Measurements from ENCODE around the gene PEA15. TPM values are rescaled to one million over a fixed set of nuclear protein-coding genes. Genes with fewer than 3 reads are reported as not detected.

PEA15 gene
- total and polyA plus RNA-seq, 2 of the 8 experiments (the other 6 are each of a cell fraction or from before 2014, with no cell fraction given), result 71.3 to 75.1 TPM

GRCh38 chr1:160255781-160256300, 50.7 kb downstream of the PEA15 start:
- Histone ChIP-seq H3K4ac (replicated peaks; ENCODE audit: insufficient read length, low read depth, low read length) (no peak overlapping the region), H3K9ac (replicated peaks in 1 of 4; ENCODE audit: extremely low read depth in 1 of 4, low read depth in 3 of 4, low read length in 3 of 4) (no peak overlapping the region), H3K36me3 (ENCODE audit: control insufficient read depth in 2 of 4, insufficient read depth in 4 of 4, low read length in 3 of 4) (peaks cover 0 to 7% (median 0%) of the 10 kb centered on the region in 4 experiments; a peak in 3 of 8 replicates), H3K23ac (ENCODE audit: insufficient read length) (no peak overlapping the region), H4K5ac (ENCODE audit: insufficient read length, low read depth, low read length) (no peak overlapping the region), H3K23me2 (ENCODE audit: low read depth, low read length) (no peaks in the 10 kb centered on the region), H4K20me1 (replicated peaks in 1 of 2; ENCODE audit: control insufficient read depth in 1 of 2, insufficient read depth in 2 of 2, low read length in 2 of 2) (peaks cover 2 to 3% of the 10 kb centered on the region in 2 experiments), H3K4me1 (replicated peaks in 1 of 4; ENCODE audit: control insufficient read depth in 3 of 4, insufficient read depth in 4 of 4, low read length in 3 of 4) (peaks cover under 1 to 10% (median 2%) of the 10 kb centered on the region in 4 experiments; a peak in 5 of 7 replicates), H2BK15ac (ENCODE audit: low read length) (no peak overlapping the region), H3K56ac (replicated peaks; ENCODE audit: insufficient read length, low read depth, low read length) (no peak overlapping the region), H3K79me2 (ENCODE audit: control insufficient read depth in 1 of 2, insufficient read depth in 2 of 2, low read length in 2 of 2) (peaks cover 5 to 77% of the 10 kb centered on the region in 2 experiments; a peak in 3 of 4 replicates), H2AK5ac (ENCODE audit: low read depth, low read length) (no peak overlapping the region), H3K27me3 (replicated peaks in 1 of 4; ENCODE audit: control insufficient read depth in 3 of 4, extremely low read depth in 1 of 4, insufficient read depth in 3 of 4, low read length in 3 of 4) (no peaks in the 10 kb centered on the region), H2BK12ac (ENCODE audit: low read depth, low read length) (no peak overlapping the region), H4K91ac (replicated peaks; ENCODE audit: insufficient read length, low read length) (no peak overlapping the region), H3K9me3 (ENCODE audit: insufficient read depth in 2 of 2, low read depth in 1 of 2, low read length in 1 of 2) (no peaks in the 10 kb centered on the region), H4K8ac (ENCODE audit: extremely low read depth, insufficient read depth, low read length) (no peak overlapping the region), H2BK120ac (replicated peaks; ENCODE audit: low read depth, low read length) (no peak overlapping the region), H3K79me1 (ENCODE audit: low read depth, low read length) (peaks cover 4% of the 10 kb centered on the region), H2AFZ (ENCODE audit: low read length) (no peak overlapping the region), H2BK20ac (ENCODE audit: low read length) (no peak overlapping the region), H3K27ac (ENCODE audit: low read depth, low read length) (no peak overlapping the region), H3K14ac (ENCODE audit: insufficient read length) (no peak overlapping the region), H3K4me2 (ENCODE audit: insufficient read depth in 1 of 2, low read depth in 2 of 2, low read length in 2 of 2) (no peak overlapping the region), H3K18ac (ENCODE audit: extremely low read depth, low read length) (no peak overlapping the region), H3K4me3 (ENCODE audit: extremely low read depth in 1 of 4, insufficient read depth in 2 of 4, low read depth in 3 of 4, low read length in 4 of 4) (no peak overlapping the region), H2BK5ac (ENCODE audit: low read depth, low read length) (no peak overlapping the region)
- DNase-seq (ENCODE audit: low read depth in 1 of 2, low spot score in 2 of 2) (no peak), FAIRE-seq (no peak)
- ChIA-PET CTCF (ENCODE audit: partially characterized antibody) (interaction anchor here (1.0 to 5.5 kb wide), 4 partner anchors 11 to 121 kb away, joined by 3 to 46 read pairs (median 4); no protein-coding TSS in a partner anchor), POLR2A (ENCODE audit: partially characterized antibody) (interaction anchor here (1.1 kb wide), 1 partner anchor 86 kb away, joined by 3 read pairs; no protein-coding TSS in a partner anchor)
- WGBS, 2 experiments (ENCODE audit: extremely low coverage in 1 of 2, insufficient coverage in 1 of 2, insufficient read length in 1 of 2, insufficient replicate concordance in 2 of 2, low coverage in 1 of 2, low lambda C conversion rate in 2 of 2, missing lambda C conversion rate in 1 of 2), result 94% methylated on average over 4 of the region's 4 CpGs; no CpG with 5 or more reads in 1 of the 2 experiments
- TF ChIP-seq RFX5 (IDR thresholded peaks at IDR 0.05; ENCODE audit: borderline replicate concordance, low read depth, low read length), result no peak
- no peak for TF ChIP-seq TAF7 (optimal IDR thresholded peaks at IDR 0.05; ENCODE audit: borderline replicate concordance, low read depth, low read length)
- TF ChIP-seq CREB1 (IDR thresholded peaks at IDR 0.05), result no peak
- TF ChIP-seq SUZ12 (IDR thresholded peaks at IDR 0.05; ENCODE audit: low read length), result no peak
- TF ChIP-seq EGR1 (IDR thresholded peaks at IDR 0.05; ENCODE audit: borderline replicate concordance, low read depth, low read length), result no peak
- no peak for TF ChIP-seq BRCA1 (IDR thresholded peaks at IDR 0.05; ENCODE audit: low read depth, low read length)
- no peak for TF ChIP-seq TEAD4 (IDR thresholded peaks at IDR 0.05; ENCODE audit: low read depth, low read length)
- TF ChIP-seq ATF2 (IDR thresholded peaks at IDR 0.05; ENCODE audit: low read length), result no peak
- no peak for TF ChIP-seq CEBPB (IDR thresholded peaks at IDR 0.05; ENCODE audit: low read depth, low read length)
- no peak for TF ChIP-seq BCL11A (IDR thresholded peaks at IDR 0.05; ENCODE audit: low read depth in 2 of 2, low read length in 2 of 2)
- TF ChIP-seq SIRT6 (IDR thresholded peaks at IDR 0.05; ENCODE audit: low read length), result no peak
- no peak for TF ChIP-seq KDM1A (IDR thresholded peaks at IDR 0.05; ENCODE audit: borderline replicate concordance, low read length)
- no peak for TF ChIP-seq SAP30 (IDR thresholded peaks at IDR 0.05; ENCODE audit: insufficient read depth, insufficient replicate concordance, low read length)
